ENCODE results near the gene ELOVL5. TPM values are rescaled to one million over a fixed set of nuclear protein-coding genes. Genes with fewer than 3 reads are reported as not detected.

ELOVL5 gene, protein sequence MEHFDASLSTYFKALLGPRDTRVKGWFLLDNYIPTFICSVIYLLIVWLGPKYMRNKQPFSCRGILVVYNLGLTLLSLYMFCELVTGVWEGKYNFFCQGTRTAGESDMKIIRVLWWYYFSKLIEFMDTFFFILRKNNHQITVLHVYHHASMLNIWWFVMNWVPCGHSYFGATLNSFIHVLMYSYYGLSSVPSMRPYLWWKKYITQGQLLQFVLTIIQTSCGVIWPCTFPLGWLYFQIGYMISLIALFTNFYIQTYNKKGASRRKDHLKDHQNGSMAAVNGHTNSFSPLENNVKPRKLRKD
- 77.2 and 85.0 TPM in 2 replicates for total RNA-seq

GRCh38 chr6:53348371-53349208 is at the start of gene ELOVL5:
ELOVL5 (minus strand) TSS chr6:53348950; CDS start chr6:53295699, 53,251 bp downstream.

Small RNAs within 50 kb of the gene (small RNA-seq; reads per million reads assigned to genes)
- gene MIR5685 (not detected), gene RNU1-136P (1.4 reads per million, percentile 70 among the genes with 10 or more reads in this experiment)

Other genes with a start within 250 kb of the ELOVL5 start
- gene GCM1, start 200.1 kb downstream of the ELOVL5 start, total RNA-seq, result not detected in 2 replicates
- 8.5 and 10.2 TPM in 2 replicates for gene GCLC, start 196.2 kb upstream of the ELOVL5 start, total RNA-seq

All from subcutaneous preadipocyte (primary cell).